Muscle layer of colon (tissue), 2 donors: Measurements from ENCODE around the gene CAMK2G.

Experiments used
- H3K27ac ChIP-seq: one replicate; pipeline ENCODE4 v1.7.0; 2013; ENCODE audit warnings: low read depth, mild to moderate bottlenecking, low read length, moderate library complexity
- H3K27me3 ChIP-seq, 2 donors: one replicate each; pipeline ENCODE4 v1.7.0; 2013; ENCODE audit warnings: low read length in 2 of 2, mild to moderate bottlenecking in 2 of 2; ENCODE audit not compliant: insufficient read depth in 2 of 2, control insufficient read depth in 1 of 2
- H3K36me3 ChIP-seq: one replicate; pipeline ENCODE4 v1.7.0; 2013; ENCODE audit warnings: mild to moderate bottlenecking, low read length; ENCODE audit not compliant: insufficient read depth
- H3K4me1 ChIP-seq: one replicate; pipeline ENCODE4 v1.7.0; 2013; ENCODE audit warnings: mild to moderate bottlenecking, low read length; ENCODE audit not compliant: insufficient read depth
- H3K4me3 ChIP-seq, 2 donors: one replicate each; pipeline ENCODE4 v1.7.0; 2013; ENCODE audit warnings: low read length in 2 of 2, low read depth in 1 of 2, mild to moderate bottlenecking in 1 of 2, moderate library complexity in 1 of 2
- H3K9ac ChIP-seq: one replicate; pipeline ENCODE4 v1.7.0; 2013; ENCODE audit warnings: low read length
- H3K9me3 ChIP-seq: one replicate; pipeline ENCODE4 v1.7.0; 2013; ENCODE audit warnings: mild to moderate bottlenecking, low read length
- donor health status: abdominal sarcoma.
- donor health status: Adenocarcinoma of cecum.

CAMK2G gene

GRCh38 chr10:73814276-73814895 is 60.0 kb downstream of the CAMK2G start:
- no peak overlapping the region for H3K9ac ChIP-seq
- no peaks in the 10 kb centered on the region for H3K9me3 ChIP-seq
- no peak overlapping the region for H3K4me3 ChIP-seq
- H3K36me3 ChIP-seq, result peaks cover 60% of the 10 kb centered on the region
- H3K4me1 ChIP-seq, result peaks cover 5% of the 10 kb centered on the region
- H3K27ac ChIP-seq, result no peak overlapping the region
- no peaks in the 10 kb centered on the region for H3K27me3 ChIP-seq

GRCh38 chr10:73813333-73813732 is 61.0 kb downstream of the CAMK2G start:
- Histone ChIP-seq H3K4me1 (peaks cover 5% of the 10 kb centered on the region), H3K9ac (no peak overlapping the region), H3K27ac (no peak overlapping the region), H3K27me3 (no peaks in the 10 kb centered on the region), H3K9me3 (no peaks in the 10 kb centered on the region), H3K4me3 (no peak overlapping the region), H3K36me3 (peaks cover 55% of the 10 kb centered on the region)

GRCh38 chr10:73812657-73813056 is 61.7 kb downstream of the CAMK2G start:
- Histone ChIP-seq H3K9ac (no peak overlapping the region), H3K36me3 (peaks cover 55% of the 10 kb centered on the region), H3K27ac (no peak overlapping the region), H3K4me1 (peaks cover 5% of the 10 kb centered on the region), H3K4me3 (no peak overlapping the region), H3K9me3 (no peaks in the 10 kb centered on the region), H3K27me3 (no peaks in the 10 kb centered on the region)

- no peaks in the 10 kb centered on the region for H3K9me3 ChIP-seq
- H3K4me1 ChIP-seq, result peaks cover 9% of the 10 kb centered on the region
- no peaks in the 10 kb centered on the region for H3K27me3 ChIP-seq
- H3K36me3 ChIP-seq, result peaks cover 56% of the 10 kb centered on the region
- peak overlapping the region; percentile 89 for H3K27ac ChIP-seq
- H3K4me3 ChIP-seq, result peak overlapping the region; percentile 59 to 90
- peak overlapping the region; percentile 66 for H3K9ac ChIP-seq
Measured at GRCh38 chr10:73810735-73811465, 63.5 kb downstream of the CAMK2G start.

GRCh38 chr10:73810358-73810734 is 64.0 kb downstream of the CAMK2G start:
- peak overlapping the region; percentile 59 to 90 for H3K4me3 ChIP-seq
- peak overlapping the region; percentile 66 for H3K9ac ChIP-seq
- no peaks in the 10 kb centered on the region for H3K27me3 ChIP-seq
- H3K27ac ChIP-seq, result peak overlapping the region; percentile 89
- H3K4me1 ChIP-seq, result peaks cover 9% of the 10 kb centered on the region
- H3K9me3 ChIP-seq, result no peaks in the 10 kb centered on the region
- peaks cover 57% of the 10 kb centered on the region for H3K36me3 ChIP-seq

GRCh38 chr10:73809061-73809818 is 65.1 kb downstream of the CAMK2G start:
- H3K4me3 ChIP-seq, result no peak overlapping the region
- H3K9me3 ChIP-seq, result no peaks in the 10 kb centered on the region
- H3K27ac ChIP-seq, result no peak overlapping the region
- H3K27me3 ChIP-seq, result no peaks in the 10 kb centered on the region
- H3K36me3 ChIP-seq, result peaks cover 52% of the 10 kb centered on the region
- no peak overlapping the region for H3K9ac ChIP-seq
- peaks cover 9% of the 10 kb centered on the region for H3K4me1 ChIP-seq

GRCh38 chr10:73808021-73808815 is 66.1 kb downstream of the CAMK2G start:
- H3K27ac ChIP-seq, result no peak overlapping the region
- peaks cover 55% of the 10 kb centered on the region for H3K36me3 ChIP-seq
- no peak overlapping the region for H3K9ac ChIP-seq
- H3K9me3 ChIP-seq, result no peaks in the 10 kb centered on the region
- no peak overlapping the region for H3K4me3 ChIP-seq
- peaks cover 9% of the 10 kb centered on the region for H3K4me1 ChIP-seq
- no peaks in the 10 kb centered on the region for H3K27me3 ChIP-seq

- Histone ChIP-seq H3K27ac (no peak overlapping the region), H3K36me3 (peaks cover 56% of the 10 kb centered on the region), H3K27me3 (no peaks in the 10 kb centered on the region), H3K4me3 (no peak overlapping the region), H3K4me1 (peaks cover 9% of the 10 kb centered on the region), H3K9me3 (no peaks in the 10 kb centered on the region), H3K9ac (no peak overlapping the region)
Measured at GRCh38 chr10:73807471-73807870, 66.9 kb downstream of the CAMK2G start.

GRCh38 chr10:73806176-73806950 is 68.0 kb downstream of the CAMK2G start:
- Histone ChIP-seq H3K36me3 (peaks cover 65% of the 10 kb centered on the region), H3K27ac (no peak overlapping the region), H3K4me1 (peaks cover 9% of the 10 kb centered on the region), H3K4me3 (no peak overlapping the region), H3K27me3 (no peaks in the 10 kb centered on the region), H3K9ac (no peak overlapping the region), H3K9me3 (no peaks in the 10 kb centered on the region)

GRCh38 chr10:73803680-73804286 is 70.6 kb downstream of the CAMK2G start:
- Histone ChIP-seq H3K9ac (no peak overlapping the region), H3K27me3 (no peaks in the 10 kb centered on the region), H3K9me3 (no peaks in the 10 kb centered on the region), H3K27ac (no peak overlapping the region), H3K36me3 (peaks cover 80% of the 10 kb centered on the region), H3K4me1 (peaks cover 4% of the 10 kb centered on the region), H3K4me3 (no peak overlapping the region)
